Measurements from ENCODE around the gene GUCY1A1.
A peak's percentile ranks its signal among the peaks of the same experiment; 100 is the strongest.
"Not testable (repeated sequence)": the region's sequence is repeated elsewhere in the genome, so short reads cannot be mapped to it uniquely, and the experiment has no call there.

Gene GUCY1A1

DNA sequence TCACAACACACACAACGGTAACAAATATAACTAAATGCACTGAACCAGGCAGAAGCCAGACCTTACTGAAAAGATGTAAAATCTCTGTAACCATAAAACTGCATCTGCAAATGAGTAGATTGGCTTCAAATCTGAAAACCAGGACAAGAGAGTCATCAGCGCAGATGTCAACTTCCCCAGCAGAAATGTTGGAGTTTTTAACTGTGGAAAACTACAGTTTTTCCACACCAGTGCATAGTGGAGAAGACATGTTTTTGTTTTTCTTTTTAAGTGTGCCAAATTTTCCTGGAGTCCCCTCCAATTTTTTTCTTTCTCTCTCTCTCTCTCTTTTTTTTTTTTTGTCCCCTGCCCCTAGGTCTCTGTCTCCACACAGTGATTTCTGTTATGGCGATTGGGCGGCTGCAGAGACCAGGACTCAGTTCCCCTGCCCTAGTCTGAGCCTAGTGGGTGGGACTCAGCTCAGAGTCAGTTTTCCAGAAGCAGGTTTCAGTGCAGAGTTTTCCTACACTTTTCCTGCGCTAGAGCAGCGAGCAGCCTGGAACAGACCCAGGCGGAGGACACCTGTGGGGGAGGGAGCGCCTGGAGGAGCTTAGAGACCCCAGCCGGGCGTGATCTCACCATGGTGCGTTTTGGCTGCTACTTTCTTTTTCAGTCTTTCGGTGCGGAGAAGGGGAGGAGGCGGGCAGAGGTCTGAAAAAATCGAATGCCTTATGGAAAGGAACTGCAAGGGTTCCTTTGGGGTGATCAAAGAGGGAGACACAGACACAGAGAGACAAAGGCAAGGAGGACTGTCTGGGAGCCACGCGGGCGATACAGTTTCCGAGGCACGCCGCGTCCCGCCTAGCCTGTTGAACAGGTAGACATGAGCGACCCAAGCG, at the start of gene GUCY1A1:
Gene GUCY1A1 (plus strand): TSS at position 505 of the 878 bp plus-strand sequence. CDS start 30,020 bp downstream, outside the sequence.
- peak; percentile 35 for DNase-seq (ENCODE audit: low read depth, low spot score)

DNA sequence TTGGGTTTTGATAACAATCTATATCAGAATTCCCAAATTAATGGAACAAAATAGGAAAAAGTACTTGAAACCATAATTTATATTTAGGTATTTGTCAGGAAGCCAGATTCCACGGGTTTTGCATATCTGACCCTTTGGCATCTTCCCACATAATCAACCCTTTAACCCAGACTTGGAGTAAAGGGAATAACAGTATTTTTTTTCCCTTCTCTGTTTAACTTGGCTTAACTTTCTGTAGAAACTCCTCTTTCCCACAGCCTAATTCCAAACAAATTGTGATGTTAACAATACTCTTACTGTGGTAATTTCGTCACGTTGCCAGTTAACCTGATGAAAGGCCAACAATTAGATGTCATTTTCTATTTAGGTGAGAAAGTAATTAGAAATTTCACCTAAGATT, 49.4 kb upstream of the GUCY1A1 start:
- DNase-seq (ENCODE audit: low read depth, low spot score): no peak

DNA sequence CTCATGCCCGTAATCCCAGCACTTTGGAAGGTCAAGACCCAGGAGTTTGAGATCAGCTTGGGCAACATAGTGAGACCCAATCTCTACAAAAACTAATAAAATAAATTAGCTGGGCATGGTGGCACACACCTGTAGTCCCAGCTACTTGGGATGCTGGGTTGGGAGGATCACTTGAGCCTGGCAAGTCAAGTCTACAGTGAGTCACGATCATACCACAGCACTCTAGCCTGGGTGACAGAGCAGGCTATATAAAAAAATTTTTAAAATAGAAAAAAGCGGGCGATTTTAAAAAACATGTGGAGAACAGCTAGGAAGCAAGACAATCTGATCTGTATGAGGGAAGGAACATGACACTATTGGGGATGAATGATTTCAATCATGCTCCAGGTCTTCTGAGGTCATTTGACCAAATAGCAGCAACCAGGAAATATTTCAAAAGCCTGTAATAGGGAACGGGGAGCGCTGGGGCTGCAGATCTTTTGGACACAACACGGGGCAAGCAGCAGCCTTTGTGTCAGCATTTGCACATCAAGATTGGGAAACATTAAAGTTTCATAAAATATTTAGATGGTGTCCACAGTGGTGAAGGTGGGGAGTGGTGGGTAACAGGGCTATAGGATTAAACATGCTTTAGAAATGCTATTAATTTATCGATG, 48.3 kb upstream of the GUCY1A1 start:
- no peak for DNase-seq (ENCODE audit: low read depth, low spot score)

GRCh38 chr4:155620637-155621036, 46.0 kb upstream of the GUCY1A1 start:
- no peak for DNase-seq (ENCODE audit: low read depth, low spot score)

DNA sequence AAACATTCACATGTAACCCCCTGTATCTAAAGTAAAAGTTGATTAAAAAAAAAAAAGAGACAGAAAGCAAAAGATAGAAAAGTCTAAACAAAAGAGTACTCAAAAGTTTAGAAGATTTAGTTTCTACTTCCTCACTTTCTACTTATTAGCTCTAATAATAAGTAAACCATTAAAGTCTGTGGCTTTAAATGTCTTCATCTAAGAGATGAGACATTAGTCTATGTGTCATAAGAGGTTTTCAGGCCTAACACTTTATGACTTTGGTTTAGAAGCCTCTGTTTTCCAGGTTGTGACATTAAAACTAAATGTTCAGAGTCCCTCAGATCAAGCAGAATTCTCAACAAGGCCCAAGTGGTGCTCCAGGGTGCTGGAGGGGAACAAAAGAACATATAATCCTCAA, 42.2 kb upstream of the GUCY1A1 start:
- no peak for DNase-seq (ENCODE audit: low read depth, low spot score)

- DNase-seq (ENCODE audit: low read depth, low spot score): no peak
Observed at GRCh38 chr4:155626561-155626960, 40.1 kb upstream of the GUCY1A1 start.

GRCh38 chr4:155629183-155629825, 37.3 kb upstream of the GUCY1A1 start:
- DNase-seq (ENCODE audit: low read depth, low spot score): no peak

DNA sequence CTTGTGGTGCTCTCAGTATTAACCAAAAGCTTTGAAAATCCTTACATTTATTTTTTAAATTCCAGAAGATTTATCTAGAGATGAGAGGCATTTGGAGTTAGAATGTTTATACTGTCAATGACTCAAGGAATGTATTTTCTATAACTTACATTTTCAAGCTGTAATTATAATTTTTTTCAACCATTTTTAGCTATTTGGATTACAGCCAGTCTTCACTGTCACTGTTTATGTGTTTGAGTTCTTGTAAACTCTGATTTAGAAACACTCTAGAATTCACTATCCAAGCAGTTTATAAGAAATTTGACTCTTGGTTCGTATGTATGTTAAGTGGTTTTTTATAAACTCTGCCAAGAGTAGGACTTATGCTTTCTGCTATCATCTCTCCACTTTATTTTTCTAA, 36.7 kb upstream of the GUCY1A1 start:
- no peak for DNase-seq (ENCODE audit: low read depth, low spot score)

DNA sequence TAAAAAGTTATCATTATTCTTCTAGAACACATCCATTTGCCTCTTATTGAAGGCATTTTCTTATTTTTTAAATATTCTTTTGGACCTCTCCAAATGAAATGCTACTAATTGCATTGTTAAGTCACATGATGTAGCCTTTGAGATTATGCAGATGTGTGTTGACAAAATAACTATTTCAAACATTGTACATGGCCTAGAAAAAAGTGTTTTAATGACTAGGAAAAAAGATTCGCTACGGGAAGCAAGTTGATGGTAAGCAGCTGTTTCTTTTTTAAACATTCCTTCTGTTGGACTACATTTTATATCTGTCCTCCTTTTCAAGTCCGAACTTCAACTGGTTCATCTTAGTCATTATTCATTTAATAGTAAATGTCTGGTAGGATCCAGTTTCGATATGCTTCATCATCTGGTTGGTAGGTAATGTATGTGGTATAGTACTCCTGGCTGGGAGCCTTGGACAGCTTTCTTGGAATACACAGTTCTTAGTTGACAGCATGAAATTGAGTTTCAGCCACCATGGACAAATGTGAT, 34.3 kb upstream of the GUCY1A1 start:
- DNase-seq (ENCODE audit: low read depth, low spot score): no peak

- DNase-seq (ENCODE audit: low read depth, low spot score): no peak
Observed at GRCh38 chr4:155638195-155638965, 28.3 kb upstream of the GUCY1A1 start.

GRCh38 chr4:155639704-155640523, 26.7 kb upstream of the GUCY1A1 start:
- no peak for DNase-seq (ENCODE audit: low read depth, low spot score)

DNA sequence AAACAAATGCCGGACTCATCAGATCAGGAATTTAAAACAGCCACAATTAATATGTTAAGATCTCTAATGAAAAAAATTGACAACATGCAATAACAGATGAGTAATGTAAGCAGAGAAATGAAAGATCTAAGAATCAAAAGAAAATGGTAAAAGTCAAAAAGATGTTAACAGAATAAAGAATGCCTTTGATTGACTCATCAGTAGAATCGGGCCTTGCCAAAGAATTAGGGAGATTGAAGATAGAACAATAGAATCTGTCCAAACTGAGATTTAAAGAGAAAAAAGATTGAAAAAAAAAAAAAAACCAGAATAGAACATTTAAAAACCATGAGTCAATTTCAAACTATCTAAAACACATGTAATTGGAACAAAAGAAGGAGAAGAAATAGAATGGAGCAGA, 25.9 kb upstream of the GUCY1A1 start:
- DNase-seq (ENCODE audit: low read depth, low spot score): no peak

DNA sequence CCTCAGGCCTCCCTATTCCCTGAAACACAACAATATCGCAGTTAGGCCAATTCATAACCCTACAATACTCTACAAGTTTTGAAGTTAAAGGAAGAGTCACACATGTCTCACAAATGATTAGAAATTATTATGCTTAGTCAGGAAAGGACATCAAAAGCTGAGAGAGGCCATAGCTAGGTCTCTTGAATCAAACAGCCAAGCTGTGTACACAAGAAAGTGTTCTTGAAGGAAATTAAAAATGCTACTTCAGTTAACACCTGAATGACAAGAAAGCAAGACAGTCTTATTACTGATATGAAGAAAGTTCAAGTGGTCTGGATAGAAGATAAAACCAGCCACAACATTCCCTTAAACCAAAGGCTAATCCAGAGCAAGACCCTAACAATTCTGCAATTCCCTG, 23.6 kb upstream of the GUCY1A1 start:
- DNase-seq (ENCODE audit: low read depth, low spot score): no peak

DNA sequence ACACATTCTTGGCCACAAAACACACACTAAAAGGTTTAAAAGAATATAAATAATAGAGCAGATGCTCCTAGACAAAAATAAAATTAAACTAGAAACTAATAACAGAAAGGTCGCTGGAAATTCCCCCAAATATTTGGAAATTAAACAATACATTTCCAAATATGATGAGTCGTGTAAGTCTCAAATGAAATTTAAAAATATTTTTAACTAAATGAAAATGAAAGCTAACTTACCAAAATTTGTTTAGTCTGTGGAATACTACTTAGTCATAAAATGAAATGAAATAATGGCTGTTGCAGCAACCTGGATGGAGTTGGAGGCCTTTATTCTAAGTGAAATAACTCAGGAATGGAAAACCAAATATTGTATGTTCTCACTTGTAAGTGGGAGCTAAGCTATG, 20.6 kb upstream of the GUCY1A1 start:
- DNase-seq (ENCODE audit: low read depth, low spot score): no peak

- DNase-seq (ENCODE audit: low read depth, low spot score): not testable (repeated sequence)
Observed at GRCh38 chr4:155650785-155651184, 15.9 kb upstream of the GUCY1A1 start.

- DNase-seq (ENCODE audit: low read depth, low spot score): no peak
Observed at GRCh38 chr4:155653052-155653451, 13.6 kb upstream of the GUCY1A1 start.

DNA sequence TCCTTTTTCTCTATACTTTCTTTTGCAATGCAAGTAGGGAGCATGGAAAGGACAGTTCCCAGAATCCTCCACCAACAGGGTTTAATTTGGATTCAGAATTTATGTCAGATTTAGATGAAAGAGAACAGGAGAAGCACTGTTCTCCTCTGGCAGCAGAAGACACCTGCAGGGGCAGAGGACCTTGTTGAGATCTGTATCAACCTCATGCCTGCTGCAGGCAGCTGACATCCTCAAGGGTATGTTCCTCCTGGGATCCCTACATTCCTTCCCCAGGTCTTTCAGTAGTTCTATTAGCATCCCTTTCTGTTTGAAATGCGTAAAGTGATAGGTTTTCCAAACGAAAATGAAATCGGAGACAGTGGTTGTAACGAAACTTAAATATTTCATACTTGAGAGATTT, 10.6 kb upstream of the GUCY1A1 start:
- DNase-seq (ENCODE audit: low read depth, low spot score): no peak

GRCh38 chr4:155657169-155657568, 9.5 kb upstream of the GUCY1A1 start:
- no peak for DNase-seq (ENCODE audit: low read depth, low spot score)

GRCh38 chr4:155657985-155658680, 8.5 kb upstream of the GUCY1A1 start:
- no peak for DNase-seq (ENCODE audit: low read depth, low spot score)

GRCh38 chr4:155658681-155659064, 8.0 kb upstream of the GUCY1A1 start:
- no peak for DNase-seq (ENCODE audit: low read depth, low spot score)
